ENCODE results near the gene FUZ. TPM values are rescaled to one million over a fixed set of nuclear protein-coding genes. Genes with fewer than 3 reads are reported as not detected.

FUZ gene
- polyA plus RNA-seq, 1 donor from 2014 or later = 35.4 TPM

DNA sequence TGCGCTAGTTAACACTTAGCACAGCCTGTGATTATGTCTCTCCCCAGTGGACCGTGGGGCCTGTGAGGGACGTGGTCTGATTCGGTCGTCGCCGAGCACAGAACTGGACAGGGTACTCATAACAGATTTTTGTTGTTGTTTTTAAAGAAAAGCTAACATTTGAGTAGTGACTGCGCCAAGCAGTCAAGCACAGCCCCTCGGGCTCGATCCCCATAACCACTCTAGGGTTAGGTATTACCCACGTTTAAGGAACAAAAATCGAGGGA lies 37.1 kb upstream of the FUZ start:
- peak overlapping the region; percentile 95 for H3K27ac ChIP-seq (ENCODE audit: low read length)
- no peaks in the 10 kb centered on the region for H3K9me2 ChIP-seq (ENCODE audit: insufficient read depth, low read length)
- peak overlapping the region; percentile 89 for H3K9ac ChIP-seq (ENCODE audit: low read length)
- H3K4me2 ChIP-seq (ENCODE audit: low read length) = no peak overlapping the region
- H2AFZ ChIP-seq (ENCODE audit: low read depth, low read length) = peak overlapping the region; percentile 66
- H3K9me3 ChIP-seq (ENCODE audit: low read length) = no peaks in the 10 kb centered on the region
- no peaks in the 10 kb centered on the region for H3K27me3 ChIP-seq (ENCODE audit: insufficient read depth, low read depth, low read length)
- TF ChIP-seq CTCF (IDR thresholded peaks at IDR 0.05; ENCODE audit: poor library complexity, severe bottlenecking) = no peak
- TF ChIP-seq, protein P1, sequence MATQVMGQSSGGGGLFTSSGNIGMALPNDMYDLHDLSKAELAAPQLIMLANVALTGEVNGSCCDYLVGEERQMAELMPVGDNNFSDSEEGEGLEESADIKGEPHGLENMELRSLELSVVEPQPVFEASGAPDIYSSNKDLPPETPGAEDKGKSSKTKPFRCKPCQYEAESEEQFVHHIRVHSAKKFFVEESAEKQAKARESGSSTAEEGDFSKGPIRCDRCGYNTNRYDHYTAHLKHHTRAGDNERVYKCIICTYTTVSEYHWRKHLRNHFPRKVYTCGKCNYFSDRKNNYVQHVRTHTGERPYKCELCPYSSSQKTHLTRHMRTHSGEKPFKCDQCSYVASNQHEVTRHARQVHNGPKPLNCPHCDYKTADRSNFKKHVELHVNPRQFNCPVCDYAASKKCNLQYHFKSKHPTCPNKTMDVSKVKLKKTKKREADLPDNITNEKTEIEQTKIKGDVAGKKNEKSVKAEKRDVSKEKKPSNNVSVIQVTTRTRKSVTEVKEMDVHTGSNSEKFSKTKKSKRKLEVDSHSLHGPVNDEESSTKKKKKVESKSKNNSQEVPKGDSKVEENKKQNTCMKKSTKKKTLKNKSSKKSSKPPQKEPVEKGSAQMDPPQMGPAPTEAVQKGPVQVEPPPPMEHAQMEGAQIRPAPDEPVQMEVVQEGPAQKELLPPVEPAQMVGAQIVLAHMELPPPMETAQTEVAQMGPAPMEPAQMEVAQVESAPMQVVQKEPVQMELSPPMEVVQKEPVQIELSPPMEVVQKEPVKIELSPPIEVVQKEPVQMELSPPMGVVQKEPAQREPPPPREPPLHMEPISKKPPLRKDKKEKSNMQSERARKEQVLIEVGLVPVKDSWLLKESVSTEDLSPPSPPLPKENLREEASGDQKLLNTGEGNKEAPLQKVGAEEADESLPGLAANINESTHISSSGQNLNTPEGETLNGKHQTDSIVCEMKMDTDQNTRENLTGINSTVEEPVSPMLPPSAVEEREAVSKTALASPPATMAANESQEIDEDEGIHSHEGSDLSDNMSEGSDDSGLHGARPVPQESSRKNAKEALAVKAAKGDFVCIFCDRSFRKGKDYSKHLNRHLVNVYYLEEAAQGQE (IDR thresholded peaks at IDR 0.05; ENCODE audit: borderline replicate concordance) = no peak
- no peak for TF ChIP-seq EZH2 (IDR thresholded peaks at IDR 0.05; ENCODE audit: borderline replicate concordance, insufficient read depth, low read length, poor library complexity, severe bottlenecking)
- TF ChIP-seq SMC3 (conservative IDR thresholded peaks at IDR 0.05; ENCODE audit: poor library complexity) = no peak
- TF ChIP-seq TAF1 (IDR thresholded peaks at IDR 0.05; ENCODE audit: low read depth) = no peak
- TF ChIP-seq POLR2AphosphoS5 (IDR thresholded peaks at IDR 0.05) = no peak
- no peak for TF ChIP-seq RAD21 (conservative IDR thresholded peaks at IDR 0.05)
- TF ChIP-seq MXI1 (conservative IDR thresholded peaks at IDR 0.05; ENCODE audit: poor library complexity, severe bottlenecking) = no peak
- TF ChIP-seq EP300 (conservative IDR thresholded peaks at IDR 0.05; ENCODE audit: poor library complexity, severe bottlenecking) = no peak
- no peaks in the 10 kb centered on the region for H3F3A ChIP-seq (ENCODE audit: insufficient read depth, low read length, poor library complexity, severe bottlenecking)
- H3K36me3 ChIP-seq (ENCODE audit: insufficient read depth, low read length) = peaks cover 4% of the 10 kb centered on the region
- H3K4me3 ChIP-seq (ENCODE audit: low read length) = peak overlapping the region; percentile 70
- peaks cover 25% of the 10 kb centered on the region for H4K20me1 ChIP-seq (ENCODE audit: insufficient read depth)
- peaks cover 30% of the 10 kb centered on the region for H3K79me2 ChIP-seq (replicated peaks; ENCODE audit: insufficient read depth, low read length)

DNA sequence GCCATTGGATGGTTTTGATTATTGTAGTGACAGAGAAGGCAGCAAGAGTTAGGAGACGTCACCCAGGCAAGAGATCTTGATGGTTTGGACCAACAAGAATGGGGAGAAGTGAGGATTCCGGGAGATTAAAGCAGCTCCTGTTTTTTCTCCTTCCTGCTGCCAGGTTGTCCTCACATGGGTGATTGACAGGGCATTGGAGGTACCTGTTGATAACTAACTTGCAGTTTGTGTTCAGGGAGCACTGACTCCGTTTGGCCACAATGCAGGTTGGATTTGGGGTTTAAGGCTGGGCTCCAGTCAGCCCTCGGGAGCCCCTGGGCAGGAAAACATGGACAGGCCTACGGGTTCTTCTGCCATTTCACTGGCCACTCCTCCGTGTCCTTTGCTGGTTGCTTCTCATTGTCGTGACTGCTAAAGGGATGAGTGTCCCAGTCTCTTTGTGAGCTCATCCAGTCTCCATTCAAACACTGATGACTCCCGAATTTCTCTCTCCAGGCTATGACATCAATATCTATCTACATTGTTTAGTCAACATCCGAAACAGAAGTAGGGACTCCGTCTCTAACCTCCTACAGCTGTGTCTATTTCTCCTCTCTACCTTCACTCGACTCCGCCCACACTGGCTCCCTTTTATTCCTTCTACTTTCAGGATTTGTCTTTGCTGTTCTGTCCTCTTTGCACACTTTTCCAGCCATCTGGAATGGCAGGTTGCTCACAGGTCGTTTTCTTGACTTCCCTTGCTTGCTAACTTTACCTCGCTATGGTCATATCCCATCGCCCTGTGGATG lies 36.5 kb upstream of the FUZ start:
- no peaks in the 10 kb centered on the region for H3F3A ChIP-seq (ENCODE audit: insufficient read depth, low read length, poor library complexity, severe bottlenecking)
- peaks cover 4% of the 10 kb centered on the region for H3K36me3 ChIP-seq (ENCODE audit: insufficient read depth, low read length)
- H3K79me2 ChIP-seq (replicated peaks; ENCODE audit: insufficient read depth, low read length) = peaks cover 27% of the 10 kb centered on the region
- no peaks in the 10 kb centered on the region for H3K9me2 ChIP-seq (ENCODE audit: insufficient read depth, low read length)
- H3K4me2 ChIP-seq (ENCODE audit: low read length) = no peak overlapping the region
- H3K9ac ChIP-seq (ENCODE audit: low read length) = peak overlapping the region; percentile 89
- no peak overlapping the region for H2AFZ ChIP-seq (ENCODE audit: low read depth, low read length)
- TF ChIP-seq RAD21 (conservative IDR thresholded peaks at IDR 0.05) (no peak), TAF1 (IDR thresholded peaks at IDR 0.05; ENCODE audit: low read depth) (no peak), EP300 (conservative IDR thresholded peaks at IDR 0.05; ENCODE audit: poor library complexity, severe bottlenecking) (no peak), MXI1 (conservative IDR thresholded peaks at IDR 0.05; ENCODE audit: poor library complexity, severe bottlenecking) (no peak), CTCF (IDR thresholded peaks at IDR 0.05; ENCODE audit: poor library complexity, severe bottlenecking) (no peak), EZH2 (IDR thresholded peaks at IDR 0.05; ENCODE audit: borderline replicate concordance, insufficient read depth, low read length, poor library complexity, severe bottlenecking) (no peak), SMC3 (conservative IDR thresholded peaks at IDR 0.05; ENCODE audit: poor library complexity) (no peak), POLR2AphosphoS5 (IDR thresholded peaks at IDR 0.05) (no peak)
- TF ChIP-seq, protein P1 (IDR thresholded peaks at IDR 0.05; ENCODE audit: borderline replicate concordance) = no peak
- H3K4me3 ChIP-seq (ENCODE audit: low read length) = peak overlapping the region; percentile 70
- H3K9me3 ChIP-seq (ENCODE audit: low read length) = no peaks in the 10 kb centered on the region
- no peaks in the 10 kb centered on the region for H3K27me3 ChIP-seq (ENCODE audit: insufficient read depth, low read depth, low read length)
- peaks cover 25% of the 10 kb centered on the region for H4K20me1 ChIP-seq (ENCODE audit: insufficient read depth)
- H3K27ac ChIP-seq (ENCODE audit: low read length) = peak overlapping the region; percentile 95

Data from neural cell (in vitro differentiated cells).